Stimulated activated naive B cell treated with anti-CD40 and anti-IgM and Interleukin-4, amounts not matched to agents 10 μg/mL and 1 μg/mL and 100 μg/mL, for 72 hours (primary cell): ENCODE measurements around the gene CEACAM4.

ENCODE experiments used
- ATAC-seq, 2 donors: fragments of 150-1000 bp; cut with Tn5 transposase; replicated peaks; 2 replicates each; pipeline ENCODE4 v1.10.0; 2021; ENCODE audit warnings: moderate library complexity in 1 of 2
- DNase-seq: peaks from one replicate; pipeline ENCODE4 v3.0.0; 2021
- H3K27ac Mint-ChIP-seq: one replicate; pipeline ENCODE4 v1.8.0; 2022; ENCODE audit warnings: mild to moderate bottlenecking, mixed read lengths
- H3K27me3 Mint-ChIP-seq, 2 donors: one replicate each; pipeline ENCODE4 v1.8.0; 2022; ENCODE audit warnings: mixed read lengths in 2 of 2
- H3K36me3 Mint-ChIP-seq, 2 donors: one replicate each; pipeline ENCODE4 v1.8.0; 2022; ENCODE audit warnings: mixed read lengths in 2 of 2, mild to moderate bottlenecking in 1 of 2
- H3K4me1 Mint-ChIP-seq, 2 donors: one replicate each; pipeline ENCODE4 v1.8.0; 2022; ENCODE audit warnings: mixed read lengths in 2 of 2, mild to moderate bottlenecking in 1 of 2
- H3K4me3 Mint-ChIP-seq, 2 donors: one replicate each; pipeline ENCODE4 v1.8.0; 2022; ENCODE audit warnings: mild to moderate bottlenecking in 2 of 2, mixed read lengths in 2 of 2, moderate library complexity in 1 of 2
- H3K9me3 Mint-ChIP-seq, 2 donors: one replicate each; pipeline ENCODE4 v1.8.0; 2022; ENCODE audit warnings: mixed read lengths in 2 of 2, mild to moderate bottlenecking in 1 of 2

The CEACAM4 gene

DNA sequence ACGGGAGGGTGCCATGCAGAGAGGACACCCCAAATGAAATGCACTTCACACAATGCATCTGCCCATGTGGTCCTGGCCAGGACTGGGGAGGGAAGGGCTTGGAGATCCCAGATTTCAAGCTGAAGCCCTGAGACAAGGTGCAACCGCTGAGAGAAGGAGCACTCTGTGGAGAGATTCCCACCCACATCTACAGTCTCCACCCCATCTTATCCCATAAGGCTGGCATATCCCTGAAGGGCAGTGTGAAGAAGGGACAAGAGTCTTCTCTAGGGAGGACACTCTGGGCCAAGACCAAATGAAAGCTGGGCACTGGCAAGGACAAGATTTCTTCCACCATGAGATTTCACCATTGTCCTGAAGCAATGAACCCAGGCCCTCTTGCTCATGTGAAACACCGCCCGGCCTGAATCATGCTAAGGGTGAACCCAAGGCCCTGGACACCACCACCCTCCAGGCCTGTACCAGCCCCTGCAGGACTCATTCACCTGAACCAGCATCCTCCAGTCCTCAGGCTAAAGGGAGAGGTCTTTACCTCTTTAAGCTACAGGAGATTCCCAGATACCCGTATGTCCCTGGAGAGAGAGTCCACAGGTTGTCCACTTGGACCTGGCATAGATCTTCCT is 20.5 kb downstream of the CEACAM4 start:
- Mint-ChIP-seq H3K9me3 (peaks cover 0 to 5% of the 10 kb centered on the region in 2 donors), H3K4me3 (no peak overlapping the region), H3K27ac (no peak overlapping the region), H3K4me1 (no peaks in the 10 kb centered on the region), H3K36me3 (peaks cover 0 to 2% of the 10 kb centered on the region in 2 donors), H3K27me3 (peaks cover 15 to 32% of the 10 kb centered on the region in 2 donors)
- no peak for ATAC-seq
- no peak for DNase-seq

DNA sequence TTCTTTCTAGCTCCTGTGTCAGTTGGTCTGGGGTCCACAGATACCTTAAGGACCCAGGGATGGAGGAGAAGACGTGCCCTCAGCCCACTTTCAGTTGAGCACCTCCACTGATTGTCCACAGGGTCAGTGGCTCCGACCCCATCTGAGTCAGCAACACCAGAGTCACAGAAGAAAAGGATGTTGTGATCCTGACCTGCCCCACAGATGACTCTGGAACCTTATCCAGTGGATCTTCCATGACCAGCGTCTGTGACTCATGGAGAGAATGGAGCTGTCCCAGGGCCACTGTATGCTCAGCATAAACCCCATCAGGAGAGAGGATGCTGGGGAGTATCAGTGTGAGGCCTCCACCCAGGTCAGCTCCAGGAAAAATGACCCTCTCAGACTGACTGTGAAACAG is 22.0 kb downstream of the CEACAM4 start:
- H3K36me3 Mint-ChIP-seq: peaks cover 0 to under 1% of the 10 kb centered on the region in 2 donors
- no peaks in the 10 kb centered on the region for H3K4me1 Mint-ChIP-seq
- no peak overlapping the region for H3K27ac Mint-ChIP-seq
- no peak for DNase-seq
- H3K27me3 Mint-ChIP-seq: peaks cover 3 to 22% of the 10 kb centered on the region in 2 donors
- no peak for ATAC-seq
- no peak overlapping the region for H3K4me3 Mint-ChIP-seq
- H3K9me3 Mint-ChIP-seq: peaks cover 0 to 2% of the 10 kb centered on the region in 2 donors

DNA sequence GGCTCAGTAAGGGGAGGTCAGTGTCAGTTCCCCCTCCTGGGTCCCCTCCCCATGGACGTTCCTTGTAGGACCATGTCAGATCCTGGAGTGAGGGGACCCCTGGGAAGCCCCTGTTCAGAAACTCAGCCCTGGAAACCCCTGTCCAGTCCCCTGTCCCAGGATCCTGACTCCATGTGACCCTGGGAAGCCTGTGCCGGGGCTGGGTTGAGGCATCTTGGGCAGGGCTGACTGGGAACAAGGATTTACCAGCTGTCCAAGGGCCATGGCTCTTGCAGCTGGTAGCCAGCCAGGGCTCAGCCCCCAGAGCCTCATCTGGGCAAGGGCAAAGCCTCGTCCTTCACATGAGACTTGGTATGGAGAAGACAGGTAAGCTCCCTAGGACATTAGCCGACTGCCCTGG is 25.1 kb downstream of the CEACAM4 start:
- no peak overlapping the region for H3K4me3 Mint-ChIP-seq
- H3K36me3 Mint-ChIP-seq: no peaks in the 10 kb centered on the region
- peaks cover 4 to 6% of the 10 kb centered on the region in 2 donors for H3K4me1 Mint-ChIP-seq
- H3K27me3 Mint-ChIP-seq: peaks cover 0 to 17% of the 10 kb centered on the region in 2 donors
- ATAC-seq (no peak), DNase-seq (no peak)
- no peak overlapping the region for H3K27ac Mint-ChIP-seq
- no peaks in the 10 kb centered on the region for H3K9me3 Mint-ChIP-seq

DNA sequence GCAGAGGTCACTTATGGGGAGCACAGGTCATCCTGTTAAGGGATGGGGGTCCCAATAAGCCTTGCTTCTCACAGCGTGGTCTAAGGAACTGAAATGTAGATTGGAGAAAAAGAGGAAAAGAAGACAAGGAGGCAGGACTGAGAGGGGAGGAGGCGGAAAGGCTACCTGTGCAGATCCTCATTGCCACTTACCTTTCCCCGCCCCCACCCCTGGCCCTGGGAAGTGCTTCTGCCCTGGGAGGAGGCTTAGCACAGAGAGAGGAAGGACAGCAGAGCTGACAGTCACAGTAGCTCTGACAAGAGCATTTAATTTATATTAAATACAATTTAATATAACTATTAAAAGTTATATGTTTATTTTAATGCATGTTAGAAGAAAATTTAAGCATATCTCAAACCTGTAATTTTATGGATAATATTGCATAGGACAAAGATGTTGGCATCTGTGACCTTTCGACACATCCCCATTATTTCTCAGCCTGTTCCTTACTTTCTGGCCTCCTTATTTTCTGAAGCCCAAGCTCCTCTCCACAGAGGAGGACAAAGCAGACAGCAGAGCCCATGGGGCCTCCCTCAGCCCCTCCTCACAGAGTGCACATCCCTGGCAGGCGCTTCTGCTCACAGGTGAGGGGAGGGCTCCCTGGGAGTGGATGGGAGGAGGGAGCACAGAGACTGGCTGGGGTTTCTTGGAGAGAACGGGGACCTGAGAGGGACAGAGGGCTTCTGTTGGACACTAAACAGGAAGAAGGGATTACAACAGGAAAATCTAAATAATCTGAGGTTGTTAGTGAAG is 27.5 kb downstream of the CEACAM4 start:
- DNase-seq (no peak), ATAC-seq (no peak)
- H3K4me1 Mint-ChIP-seq: peaks cover 8 to 17% of the 10 kb centered on the region in 2 donors
- H3K27me3 Mint-ChIP-seq: peaks cover 4 to 13% of the 10 kb centered on the region in 2 donors
- H3K9me3 Mint-ChIP-seq: no peaks in the 10 kb centered on the region
- H3K27ac Mint-ChIP-seq: no peak overlapping the region
- no peak overlapping the region for H3K4me3 Mint-ChIP-seq
- no peaks in the 10 kb centered on the region for H3K36me3 Mint-ChIP-seq

DNA sequence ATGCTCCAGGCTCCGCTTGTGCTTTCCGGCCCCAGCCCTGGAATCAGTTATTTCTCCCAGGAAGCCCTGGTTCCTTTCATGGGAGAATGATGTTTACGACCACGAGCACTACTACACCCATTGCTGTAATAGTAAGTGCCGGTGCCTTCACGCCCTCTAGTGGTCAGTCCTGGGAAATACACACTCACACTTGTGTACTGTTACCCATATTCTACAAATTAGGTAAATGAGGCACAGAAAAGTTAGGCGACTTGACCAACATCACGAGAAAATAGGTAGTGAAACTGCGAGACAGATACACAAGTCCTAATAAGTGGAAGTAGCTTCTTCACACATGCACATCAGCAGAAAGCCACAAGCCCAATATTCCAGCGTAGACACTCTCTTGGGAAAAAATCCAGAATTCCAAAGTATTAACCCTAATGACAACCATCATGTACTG is 29.3 kb downstream of the CEACAM4 start:
- Mint-ChIP-seq H3K27me3 (peaks cover 4 to 18% of the 10 kb centered on the region in 2 donors), H3K4me1 (peaks cover 8 to 19% of the 10 kb centered on the region in 2 donors), H3K36me3 (no peaks in the 10 kb centered on the region), H3K4me3 (peak overlapping the region; percentile 57 to 58), H3K9me3 (no peaks in the 10 kb centered on the region), H3K27ac (peak overlapping the region; percentile 34)
- peak; percentile 90 for ATAC-seq
- peak; percentile 70 for DNase-seq

DNA sequence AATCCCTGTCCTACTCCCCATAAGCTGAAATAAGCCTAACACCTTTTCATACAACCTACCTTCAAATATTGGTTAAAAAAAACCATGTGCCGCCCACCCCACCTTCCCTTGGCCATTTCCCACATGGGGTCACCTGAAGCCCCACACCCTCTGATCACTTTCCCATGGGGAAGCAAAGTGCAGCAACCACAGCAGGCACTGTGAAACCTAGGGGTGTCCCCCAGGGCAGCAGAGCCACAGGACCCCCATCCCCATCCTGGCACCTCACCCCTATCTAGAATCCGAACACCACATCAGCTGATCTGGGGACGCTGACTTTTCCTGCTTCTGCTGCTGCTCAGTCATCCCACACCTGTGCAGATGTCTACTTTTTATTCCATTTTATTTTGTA is 31.0 kb downstream of the CEACAM4 start:
- DNase-seq (no peak), ATAC-seq (no peak)
- H3K27me3 Mint-ChIP-seq: peaks cover 8 to 25% of the 10 kb centered on the region in 2 donors
- H3K4me1 Mint-ChIP-seq: peaks cover 8 to 19% of the 10 kb centered on the region in 2 donors
- H3K4me3 Mint-ChIP-seq: no peak overlapping the region
- H3K9me3 Mint-ChIP-seq: no peaks in the 10 kb centered on the region
- H3K27ac Mint-ChIP-seq: no peak overlapping the region
- H3K36me3 Mint-ChIP-seq: peaks cover 0 to 1% of the 10 kb centered on the region in 2 donors

DNA sequence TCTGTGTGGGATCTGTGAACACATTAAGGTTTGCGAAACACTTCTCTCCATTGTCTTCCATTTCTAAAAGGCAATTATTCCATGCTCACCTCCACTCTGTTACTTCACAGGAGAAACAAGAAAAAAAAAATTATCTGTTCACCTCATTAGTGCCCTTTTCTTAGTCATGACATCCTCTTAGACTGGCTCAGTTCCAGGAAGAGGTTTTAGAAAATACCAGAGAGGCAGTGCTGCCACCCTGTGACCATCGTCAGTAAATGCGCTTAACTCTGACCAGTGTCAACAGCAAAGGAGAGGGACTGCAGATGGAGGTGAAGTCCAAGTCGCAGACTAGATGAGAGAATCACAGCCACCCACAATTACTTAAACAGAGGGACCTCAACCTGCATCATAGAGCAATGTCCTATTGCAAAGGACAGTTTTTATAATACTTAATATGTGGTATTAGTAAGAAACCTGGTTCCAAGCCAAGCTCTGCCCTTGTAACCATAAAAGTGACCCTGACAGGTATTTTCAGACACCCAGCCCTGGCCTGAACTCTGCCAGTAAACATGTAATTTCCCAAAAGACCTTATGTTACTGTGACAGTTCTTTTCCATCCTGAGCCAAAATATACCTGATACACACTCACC is 31.5 kb downstream of the CEACAM4 start:
- Mint-ChIP-seq H3K36me3 (peaks cover 0 to 1% of the 10 kb centered on the region in 2 donors), H3K9me3 (no peaks in the 10 kb centered on the region), H3K4me1 (peaks cover 8 to 19% of the 10 kb centered on the region in 2 donors), H3K27me3 (peaks cover 8 to 25% of the 10 kb centered on the region in 2 donors), H3K4me3 (no peak overlapping the region), H3K27ac (no peak overlapping the region)
- DNase-seq: peak; percentile 58
- ATAC-seq: peak; percentile 87 to 92

DNA sequence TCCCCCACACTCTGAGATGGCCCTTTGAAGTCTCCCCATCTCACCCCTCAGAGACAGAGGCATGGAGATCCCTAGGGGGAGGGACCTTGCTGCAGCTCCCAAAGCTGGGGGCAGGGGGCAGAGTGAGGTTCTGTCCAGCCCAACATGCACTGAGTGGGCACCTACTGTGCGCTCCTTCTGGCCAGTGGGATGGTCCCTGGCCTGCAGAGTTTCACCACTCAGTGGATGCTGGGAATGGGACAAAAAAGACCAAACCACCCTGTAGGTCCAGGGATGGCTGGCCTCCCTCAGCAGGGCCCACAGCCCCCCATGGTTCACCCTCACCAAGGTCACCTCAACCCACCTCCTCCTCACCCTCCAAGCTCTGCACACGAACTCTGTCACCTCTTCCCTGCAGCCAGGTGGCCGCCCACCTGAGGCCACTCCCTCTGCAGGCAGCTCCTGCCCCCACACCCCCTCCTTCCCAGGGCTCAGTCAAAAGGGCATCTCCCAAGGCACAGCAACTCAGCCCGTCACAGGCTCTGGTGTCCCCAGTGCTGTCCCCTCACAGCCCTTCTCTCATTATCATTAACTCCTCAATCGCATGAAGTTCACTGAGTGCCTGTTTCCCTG is 34.8 kb downstream of the CEACAM4 start:
- H3K4me1 Mint-ChIP-seq: peaks cover 4 to 13% of the 10 kb centered on the region in 2 donors
- no peak for DNase-seq
- H3K9me3 Mint-ChIP-seq: no peaks in the 10 kb centered on the region
- H3K27me3 Mint-ChIP-seq: peaks cover 8 to 20% of the 10 kb centered on the region in 2 donors
- no peak overlapping the region for H3K4me3 Mint-ChIP-seq
- no peak overlapping the region for H3K27ac Mint-ChIP-seq
- no peak for ATAC-seq
- peaks cover 5 to 30% of the 10 kb centered on the region in 2 donors for H3K36me3 Mint-ChIP-seq

DNA sequence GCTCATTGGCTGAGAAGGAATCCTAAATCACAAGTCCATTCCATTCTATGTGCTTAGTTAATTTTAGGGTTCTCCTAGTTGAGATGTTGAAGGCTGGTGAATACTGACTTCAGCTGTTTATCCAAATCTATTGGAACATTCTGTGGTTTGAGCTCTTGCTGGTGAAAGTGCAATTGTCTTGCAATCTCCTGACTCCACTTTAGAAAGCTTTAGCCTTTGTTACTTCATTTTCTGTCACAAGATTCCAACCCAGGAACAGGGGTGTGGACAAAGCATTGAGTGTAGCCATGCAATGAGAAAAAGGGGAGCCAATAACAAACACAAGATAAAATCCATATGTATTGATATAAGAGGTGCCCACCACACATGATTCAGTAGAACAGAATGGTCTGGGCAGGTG is 35.9 kb downstream of the CEACAM4 start:
- H3K9me3 Mint-ChIP-seq: no peaks in the 10 kb centered on the region
- H3K36me3 Mint-ChIP-seq: peaks cover 5 to 40% of the 10 kb centered on the region in 2 donors
- DNase-seq: no peak
- no peak overlapping the region for H3K4me3 Mint-ChIP-seq
- H3K27me3 Mint-ChIP-seq: peaks cover 8 to 20% of the 10 kb centered on the region in 2 donors
- H3K4me1 Mint-ChIP-seq: peaks cover 4 to 13% of the 10 kb centered on the region in 2 donors
- no peak overlapping the region for H3K27ac Mint-ChIP-seq
- no peak for ATAC-seq

DNA sequence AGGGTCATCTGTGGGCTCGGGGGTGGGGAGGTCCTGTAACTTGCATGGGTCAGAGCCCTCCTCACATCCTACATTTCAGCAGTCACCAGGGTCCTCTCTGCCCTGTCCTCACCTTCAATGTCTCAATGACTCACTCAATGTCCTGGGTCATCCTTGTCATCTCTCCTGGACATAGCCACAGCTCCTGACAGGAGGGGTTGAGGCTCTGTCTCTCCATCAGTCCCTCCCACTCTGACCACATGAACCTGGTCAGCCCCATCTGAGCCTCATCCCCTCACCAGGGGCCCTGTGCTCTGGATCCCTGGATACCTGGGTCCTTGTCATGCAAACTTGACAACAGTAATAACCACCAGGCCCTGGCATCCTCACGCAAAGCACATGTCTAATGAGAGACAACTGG is 37.5 kb downstream of the CEACAM4 start:
- DNase-seq (no peak), ATAC-seq (no peak)
- peaks cover 16 to 53% of the 10 kb centered on the region in 2 donors for H3K36me3 Mint-ChIP-seq
- no peak overlapping the region for H3K4me3 Mint-ChIP-seq
- no peak overlapping the region for H3K27ac Mint-ChIP-seq
- no peaks in the 10 kb centered on the region for H3K9me3 Mint-ChIP-seq
- peaks cover 0 to 2% of the 10 kb centered on the region in 2 donors for H3K4me1 Mint-ChIP-seq
- H3K27me3 Mint-ChIP-seq: peaks cover 4 to 17% of the 10 kb centered on the region in 2 donors

DNA sequence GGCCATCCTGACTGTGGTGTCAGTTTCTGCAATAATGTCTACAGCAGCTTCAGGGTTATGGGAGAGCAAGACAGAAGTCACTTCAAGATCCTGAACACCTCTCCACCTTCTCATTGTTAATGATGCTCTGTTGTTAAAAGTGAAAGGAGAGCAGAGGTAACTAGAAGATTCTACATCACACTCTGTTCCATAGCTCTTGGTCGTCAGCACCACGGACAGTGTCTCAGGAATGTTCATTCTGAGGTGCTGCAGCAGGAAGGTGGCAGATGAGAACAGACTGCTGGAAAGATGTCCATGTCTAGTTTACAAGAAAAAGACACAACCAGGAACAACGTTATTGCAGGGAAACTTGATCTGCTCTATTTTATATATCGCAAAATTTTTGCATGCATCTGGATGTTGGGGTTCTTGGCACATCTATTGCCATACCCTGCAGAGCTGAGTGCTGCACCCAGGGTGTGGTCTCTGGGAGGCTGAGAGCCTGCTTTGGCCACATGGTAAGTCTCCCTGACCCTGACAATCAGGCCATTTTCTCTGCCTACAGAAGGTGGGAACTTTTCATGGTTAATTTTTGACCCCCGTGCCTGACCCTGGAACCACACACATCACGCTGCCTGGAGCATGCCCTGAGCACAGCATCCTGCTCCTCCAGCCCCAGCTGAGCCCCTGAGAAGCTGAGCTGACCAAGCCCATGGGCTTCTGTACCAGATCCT is 38.2 kb downstream of the CEACAM4 start:
- Mint-ChIP-seq H3K9me3 (no peaks in the 10 kb centered on the region), H3K4me1 (no peaks in the 10 kb centered on the region), H3K27ac (no peak overlapping the region), H3K27me3 (peaks cover 4 to 15% of the 10 kb centered on the region in 2 donors), H3K36me3 (peaks cover 22 to 60% of the 10 kb centered on the region in 2 donors), H3K4me3 (no peak overlapping the region)
- ATAC-seq: no peak
- DNase-seq: no peak

DNA sequence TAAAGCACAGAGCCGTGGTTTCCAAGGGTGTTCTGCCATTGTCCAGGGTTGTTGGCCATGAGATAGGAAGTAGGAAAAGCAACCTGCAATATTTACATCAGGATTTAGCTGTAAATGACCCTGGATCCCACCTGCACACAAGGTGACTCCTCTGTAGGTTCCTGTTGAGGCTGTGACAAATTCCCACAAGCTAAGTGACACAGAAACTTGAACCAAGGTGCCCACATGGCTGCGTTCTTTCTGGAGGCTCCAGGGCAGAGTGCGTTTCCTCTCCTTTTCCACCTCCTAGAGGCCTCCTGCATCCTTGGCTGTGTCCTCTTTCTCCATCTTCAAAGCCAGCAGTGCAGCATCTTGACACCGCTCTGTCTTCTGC is 39.0 kb downstream of the CEACAM4 start:
- DNase-seq: no peak
- no peaks in the 10 kb centered on the region for H3K4me1 Mint-ChIP-seq
- H3K36me3 Mint-ChIP-seq: peaks cover 30 to 69% of the 10 kb centered on the region in 2 donors
- peaks cover 4 to 9% of the 10 kb centered on the region in 2 donors for H3K27me3 Mint-ChIP-seq
- no peak for ATAC-seq
- H3K9me3 Mint-ChIP-seq: peaks cover 6% of the 10 kb centered on the region in 2 donors
- H3K4me3 Mint-ChIP-seq: no peak overlapping the region
- no peak overlapping the region for H3K27ac Mint-ChIP-seq

DNA sequence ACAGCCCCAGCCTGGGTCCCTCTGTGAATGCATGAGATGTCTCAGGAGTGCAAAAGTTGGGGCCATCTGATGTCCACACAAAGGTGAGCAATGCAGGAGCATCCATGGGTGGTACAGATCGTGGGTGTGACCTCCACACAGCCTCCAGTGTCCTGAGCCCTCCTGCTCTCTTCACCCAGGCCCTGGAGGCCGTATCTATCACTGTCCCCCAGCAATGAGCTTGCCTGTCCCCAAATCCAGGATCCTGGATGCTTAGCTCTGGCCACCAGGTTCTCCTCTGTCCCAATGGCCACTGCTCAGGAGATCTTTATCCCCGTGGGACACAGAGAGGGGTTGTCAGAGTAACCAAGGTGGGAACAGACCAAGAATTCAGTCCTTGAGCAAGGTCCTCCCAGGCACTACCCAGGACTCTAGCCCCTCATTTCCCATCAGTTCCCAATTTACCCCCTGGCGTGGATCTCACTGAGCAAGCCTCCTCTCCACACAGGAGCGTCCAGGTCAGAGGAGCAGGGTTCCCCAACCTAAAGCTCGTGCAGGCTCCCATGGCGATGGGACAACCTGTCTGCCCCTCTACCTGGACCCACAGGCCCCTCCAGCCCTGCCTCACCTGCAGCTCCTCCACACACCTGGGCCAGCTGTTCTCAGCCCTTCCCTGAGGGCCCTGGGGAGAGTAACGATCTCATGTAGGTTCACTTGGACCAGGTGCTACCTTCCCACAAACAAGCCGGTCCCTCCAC is 39.6 kb downstream of the CEACAM4 start:
- DNase-seq: no peak
- peaks cover 7 to 10% of the 10 kb centered on the region in 2 donors for H3K9me3 Mint-ChIP-seq
- no peak overlapping the region for H3K4me3 Mint-ChIP-seq
- no peak for ATAC-seq
- no peaks in the 10 kb centered on the region for H3K4me1 Mint-ChIP-seq
- peaks cover 35 to 74% of the 10 kb centered on the region in 2 donors for H3K36me3 Mint-ChIP-seq
- H3K27ac Mint-ChIP-seq: no peak overlapping the region
- peaks cover 2 to 3% of the 10 kb centered on the region in 2 donors for H3K27me3 Mint-ChIP-seq
